Stimulated activated CD8-positive, alpha-beta memory T cell treated with anti-CD3 and anti-CD28 coated beads, Interleukin-12 subunit alpha, Interleukin-12 subunit beta, amount 100 ng/mL, for 1 hour (primary cell): ENCODE measurements around the gene NTM.

ENCODE experiments used
- DNase-seq: peaks from one replicate; pipeline ENCODE4 v3.0.0-alpha.2; 2020; ENCODE audit warnings: low read depth

NTM gene

DNA sequence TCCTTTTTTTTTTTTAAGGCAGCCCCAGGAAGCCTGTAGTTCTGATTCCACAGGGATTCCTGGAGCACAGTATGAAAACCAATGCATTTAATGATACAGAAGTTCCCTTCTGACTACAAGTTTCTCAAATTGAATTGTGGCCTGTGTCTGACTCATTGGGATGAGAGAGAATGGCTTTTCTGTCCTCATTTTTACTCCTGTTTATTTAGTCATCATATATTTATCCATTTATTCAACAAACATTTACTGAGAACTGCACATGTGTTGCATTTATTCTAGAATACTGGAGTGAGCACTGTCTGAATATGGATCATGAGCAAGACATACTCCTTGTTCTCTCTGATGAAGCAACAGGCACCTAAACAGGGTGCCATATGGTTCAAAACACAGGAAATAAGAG, 231.2 kb downstream of the NTM start:
- no peak for DNase-seq

DNA sequence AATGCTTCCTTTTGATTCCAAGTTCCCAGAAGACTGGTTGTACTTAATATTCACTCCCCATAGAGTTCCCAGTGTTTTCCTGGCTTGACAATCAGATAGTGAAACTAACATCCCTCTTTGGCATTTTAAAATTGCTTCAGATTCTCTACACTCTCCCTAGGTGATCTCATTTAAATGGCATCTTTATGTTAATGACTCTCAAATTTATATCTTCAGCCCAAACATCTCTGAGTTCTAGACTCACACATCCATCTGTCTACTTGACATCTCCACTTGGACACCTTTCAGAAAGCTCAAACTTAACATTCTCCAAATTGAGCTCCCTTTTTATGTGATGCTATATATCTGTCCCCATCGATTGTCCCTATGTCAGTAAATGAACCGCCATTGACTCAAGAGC, 232.0 kb downstream of the NTM start:
- no peak for DNase-seq

DNA sequence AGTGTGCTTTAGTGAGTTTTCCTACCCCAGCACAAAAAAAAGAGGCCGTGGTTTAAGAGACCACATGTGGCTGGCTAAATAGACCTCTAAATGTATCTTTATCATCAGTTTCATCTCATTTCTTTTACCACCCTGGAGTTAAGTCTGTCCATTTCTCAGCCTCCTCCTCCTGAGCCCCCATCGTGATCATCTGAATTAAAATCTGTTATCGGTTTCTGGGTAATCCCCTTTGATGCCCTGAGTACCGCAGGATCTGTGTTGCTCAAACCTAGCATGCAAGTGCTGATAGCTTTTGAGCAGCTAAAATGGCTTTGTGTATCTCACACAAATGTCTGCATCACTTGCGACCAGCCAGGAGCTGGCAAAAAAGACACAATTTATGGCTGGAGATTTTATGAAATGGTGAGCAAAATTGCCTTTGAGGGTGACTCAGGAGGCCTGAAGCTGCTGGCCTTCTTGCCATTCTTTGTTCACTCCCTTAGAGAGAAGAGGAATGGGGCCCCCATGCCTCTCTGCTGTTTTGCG, 236.5 kb downstream of the NTM start:
- no peak for DNase-seq

DNA sequence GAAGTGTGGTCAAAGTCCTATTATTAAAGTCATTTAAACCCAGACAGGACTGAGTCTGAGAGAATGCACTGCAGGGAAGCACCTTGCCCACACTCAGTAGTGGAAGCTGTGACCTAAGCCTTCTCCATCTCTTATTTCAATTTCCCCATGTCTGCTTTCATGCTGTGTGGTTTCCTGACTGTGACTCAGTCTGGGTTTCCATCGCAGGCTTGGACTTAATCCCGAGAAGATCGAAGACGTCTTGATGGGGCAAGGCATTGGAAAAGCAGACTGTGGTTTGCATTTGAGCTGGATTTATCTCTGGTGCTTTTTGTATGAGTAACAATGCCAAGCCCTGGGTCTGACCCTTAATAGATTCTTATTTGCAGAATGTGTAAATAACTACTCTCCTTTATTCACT, 238.9 kb downstream of the NTM start:
- DNase-seq: no peak

DNA sequence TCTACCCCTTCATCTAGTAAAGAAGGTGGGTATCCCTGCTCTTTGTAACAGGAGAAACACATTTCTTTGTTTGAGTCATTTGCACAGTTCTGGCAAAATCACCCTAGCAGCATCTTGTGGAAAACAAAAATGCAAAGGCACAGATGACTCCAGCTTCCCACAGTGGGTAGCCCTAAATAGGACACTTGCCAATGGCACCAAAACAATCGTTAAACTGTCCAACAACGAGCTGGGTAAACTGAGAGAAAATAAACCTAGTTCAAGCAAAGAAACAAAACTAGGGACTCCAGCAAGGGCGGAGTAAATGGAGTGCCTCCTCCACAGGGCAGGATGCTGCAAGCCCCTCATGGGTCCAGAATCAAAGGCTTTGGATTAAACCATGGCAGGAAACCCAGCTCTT, 239.5 kb downstream of the NTM start:
- DNase-seq: no peak

DNA sequence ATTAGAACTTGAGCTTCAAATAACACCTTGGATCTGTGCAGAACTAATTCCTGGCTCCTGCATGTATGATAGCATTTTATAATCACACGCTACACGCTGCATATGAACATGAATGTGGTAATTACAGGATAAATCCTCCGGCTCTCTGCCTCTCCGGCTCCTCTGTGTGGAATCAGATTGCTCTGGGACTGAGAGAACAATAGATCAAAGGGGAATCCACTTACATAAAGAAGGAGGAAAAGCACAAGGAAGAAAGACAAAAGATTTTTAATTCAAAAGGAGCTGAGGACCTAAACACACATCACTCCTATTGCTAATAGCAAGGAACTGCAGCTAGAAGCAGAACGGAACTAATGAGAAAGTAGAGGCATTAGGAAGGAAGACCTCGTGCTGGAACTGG, 240.9 kb downstream of the NTM start:
- DNase-seq: no peak

DNA sequence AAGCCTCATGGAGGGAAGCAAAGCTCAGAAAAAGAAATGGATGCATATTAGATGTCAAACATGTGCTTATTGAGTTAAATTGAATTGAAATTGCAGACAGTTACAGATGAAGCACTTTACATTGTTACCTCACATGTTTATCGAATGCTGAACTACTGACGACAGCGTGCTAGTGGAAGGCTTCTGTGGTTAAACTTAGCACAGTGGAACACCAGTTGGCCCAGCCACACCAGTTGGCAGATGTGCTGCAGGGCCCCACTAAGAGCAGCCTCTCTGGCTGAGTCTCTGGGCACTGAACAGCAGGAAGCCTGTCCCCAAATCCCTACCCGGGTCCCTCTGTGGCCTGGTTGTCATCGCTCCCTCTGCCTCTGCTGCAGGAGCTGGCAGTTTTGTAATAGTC, 242.1 kb downstream of the NTM start:
- no peak for DNase-seq

DNA sequence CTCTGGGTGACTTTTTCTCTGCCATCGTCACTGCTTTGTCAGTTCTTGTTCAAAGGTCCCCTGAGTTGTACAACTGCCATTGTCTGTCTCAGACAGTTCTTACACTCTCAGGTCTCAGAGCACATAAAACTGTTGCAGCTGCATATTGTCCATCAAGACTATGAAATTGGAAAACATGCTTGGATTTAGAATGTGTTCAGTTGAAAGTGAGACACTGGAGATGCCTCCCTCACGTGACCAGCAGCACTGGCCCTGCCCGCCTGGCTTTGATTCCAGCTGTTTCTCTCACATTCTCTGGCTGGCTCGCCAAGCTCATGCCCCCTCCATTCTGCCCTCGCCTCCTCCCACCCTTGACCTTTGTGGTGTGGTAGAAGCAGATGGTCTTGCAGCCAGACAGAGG, 244.2 kb downstream of the NTM start:
- DNase-seq: no peak

DNA sequence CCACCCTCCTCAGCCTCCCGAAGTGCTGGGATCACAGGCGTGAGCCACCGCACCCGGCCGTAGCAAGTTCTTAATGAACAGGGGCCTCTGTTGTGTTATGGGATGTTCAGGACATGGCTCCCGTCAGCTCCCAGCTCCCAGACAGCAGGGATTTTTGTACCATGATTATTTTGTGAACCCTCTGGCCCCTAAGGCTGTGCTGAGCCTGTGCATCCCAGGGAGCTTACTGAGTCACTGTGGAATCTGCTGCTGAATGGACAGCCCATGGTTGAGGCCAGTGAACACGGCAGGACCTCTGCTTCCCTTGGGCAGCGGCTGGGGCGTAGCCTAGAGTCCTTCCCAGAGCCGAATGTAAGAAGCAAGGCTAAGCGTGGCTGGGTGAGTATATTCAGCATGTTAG, 245.2 kb downstream of the NTM start:
- DNase-seq: no peak

DNA sequence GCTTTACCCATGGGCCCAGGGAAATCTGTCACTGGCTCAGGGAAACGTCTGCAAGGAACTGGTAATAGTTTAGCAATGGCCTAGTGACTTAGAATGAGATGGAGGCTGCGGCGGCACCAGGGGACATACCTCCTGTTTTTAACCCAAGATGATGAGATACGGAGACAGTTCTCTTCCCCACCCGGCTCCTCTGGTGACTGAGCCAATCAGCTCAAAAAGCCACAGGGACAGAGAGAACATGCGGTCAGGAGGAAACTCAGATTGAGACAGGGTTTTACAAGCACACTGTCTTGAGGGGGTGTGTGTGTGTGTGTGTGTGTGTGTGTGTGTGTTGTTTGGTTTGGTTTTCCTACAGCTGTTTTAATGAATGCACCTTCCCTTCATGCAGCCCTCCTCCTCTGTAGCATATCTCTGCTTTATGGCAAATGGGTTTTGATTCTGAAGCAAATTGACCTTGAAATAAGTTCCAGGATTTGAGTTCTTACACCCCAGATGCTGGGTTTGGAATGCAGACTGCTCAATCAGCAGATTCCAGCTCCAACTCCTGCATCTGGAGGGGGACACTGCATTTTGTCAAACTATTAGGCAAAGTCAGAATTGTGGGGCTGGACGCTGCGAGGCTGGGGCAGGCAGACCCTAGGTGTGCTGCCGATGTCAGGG, 246.2 kb downstream of the NTM start:
- DNase-seq: no peak

DNA sequence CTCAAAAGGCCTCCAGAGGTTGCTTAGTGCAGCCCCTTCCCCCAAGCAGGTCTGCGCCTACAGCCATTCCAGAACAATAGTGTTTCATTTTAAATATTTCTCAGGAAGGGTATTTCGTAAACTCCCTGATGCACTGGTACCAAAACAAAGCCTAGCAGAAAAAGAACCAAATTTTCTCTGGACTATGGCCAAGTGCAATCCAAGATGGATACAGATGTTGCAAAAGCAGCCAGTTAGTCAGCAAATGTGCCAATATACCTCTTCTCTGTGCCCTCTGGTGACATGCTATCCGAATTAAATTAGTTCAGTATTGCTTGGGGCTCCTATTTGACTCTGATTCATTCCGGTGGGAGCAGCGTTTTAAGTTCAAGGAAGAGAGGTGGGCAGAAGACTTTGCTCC, 247.8 kb downstream of the NTM start:
- DNase-seq: no peak

DNA sequence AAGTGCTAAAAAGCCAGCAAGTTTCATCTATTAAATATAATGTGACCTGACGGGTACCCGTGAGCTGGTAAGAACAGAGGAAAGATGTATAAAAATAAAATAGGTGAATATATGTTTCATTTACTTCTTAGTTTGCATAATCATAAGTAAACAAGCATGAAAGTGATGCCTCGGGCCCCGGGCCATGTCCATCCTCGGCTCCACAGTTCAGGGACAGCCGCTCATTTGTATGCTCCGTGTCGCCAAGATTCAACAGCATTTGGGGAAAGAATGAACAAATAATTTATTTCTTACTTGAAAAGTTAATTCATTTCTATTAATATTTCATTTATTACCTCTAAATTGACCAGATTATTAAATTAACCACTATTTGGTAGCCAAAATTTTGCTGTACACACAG, 251.8 kb downstream of the NTM start:
- no peak for DNase-seq

DNA sequence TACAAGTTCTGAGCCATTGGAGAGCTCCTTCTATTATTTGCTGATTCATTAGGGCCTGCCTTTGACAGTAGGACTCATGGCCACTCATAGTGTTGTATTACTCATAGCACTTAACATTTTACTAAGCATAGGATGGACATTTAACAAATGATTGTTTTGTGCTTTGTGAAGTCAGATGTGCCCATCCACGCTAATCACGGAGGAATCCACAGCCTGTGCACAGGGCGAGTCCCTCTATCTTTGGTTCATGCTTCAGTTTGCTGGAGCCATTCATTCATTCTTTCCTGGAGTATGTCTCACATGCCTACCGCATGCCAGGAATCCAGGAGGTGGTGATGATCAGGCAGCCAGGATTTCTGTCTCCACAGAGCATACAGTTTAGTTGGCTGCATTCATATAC, 254.1 kb downstream of the NTM start:
- no peak for DNase-seq

DNA sequence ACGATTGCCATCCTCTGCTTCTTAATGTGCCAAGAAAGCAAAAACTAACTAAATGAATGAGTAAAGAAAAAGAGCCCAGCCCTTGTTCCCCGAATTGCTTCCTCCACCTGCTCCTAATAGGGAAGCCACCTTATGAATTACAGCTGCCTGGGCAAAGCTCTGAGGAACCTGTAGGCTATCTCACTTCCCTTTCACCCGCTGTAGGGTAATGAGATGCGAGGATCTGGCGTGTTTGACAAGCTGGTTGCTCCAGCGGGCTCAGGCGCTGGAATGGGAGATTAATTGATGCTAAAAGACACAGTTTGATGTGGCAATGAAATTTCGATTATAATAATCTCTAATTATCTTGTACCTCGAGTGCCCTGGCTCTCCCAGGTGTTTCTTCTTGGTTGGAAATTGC, 256.4 kb downstream of the NTM start:
- DNase-seq: no peak

DNA sequence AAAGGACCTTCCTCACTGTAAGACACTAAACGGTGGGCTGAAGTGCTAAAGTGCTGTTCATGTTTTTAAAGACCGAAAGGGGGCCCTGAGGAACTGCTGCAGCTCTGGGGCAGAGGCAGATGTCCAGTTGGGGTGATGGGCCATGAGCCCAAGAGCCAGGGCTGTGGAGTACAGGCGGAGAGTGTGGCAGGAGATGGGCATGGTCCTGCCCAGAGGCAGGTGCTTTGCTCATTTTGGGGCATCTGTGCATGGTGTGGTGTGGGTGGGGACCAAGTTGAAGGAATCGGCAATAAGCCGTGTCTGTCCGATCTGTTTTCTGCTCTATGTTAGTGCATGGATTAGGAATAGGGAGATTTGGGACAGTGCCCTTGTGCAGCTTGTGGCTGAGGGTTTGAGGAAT, 258.3 kb downstream of the NTM start:
- no peak for DNase-seq

DNA sequence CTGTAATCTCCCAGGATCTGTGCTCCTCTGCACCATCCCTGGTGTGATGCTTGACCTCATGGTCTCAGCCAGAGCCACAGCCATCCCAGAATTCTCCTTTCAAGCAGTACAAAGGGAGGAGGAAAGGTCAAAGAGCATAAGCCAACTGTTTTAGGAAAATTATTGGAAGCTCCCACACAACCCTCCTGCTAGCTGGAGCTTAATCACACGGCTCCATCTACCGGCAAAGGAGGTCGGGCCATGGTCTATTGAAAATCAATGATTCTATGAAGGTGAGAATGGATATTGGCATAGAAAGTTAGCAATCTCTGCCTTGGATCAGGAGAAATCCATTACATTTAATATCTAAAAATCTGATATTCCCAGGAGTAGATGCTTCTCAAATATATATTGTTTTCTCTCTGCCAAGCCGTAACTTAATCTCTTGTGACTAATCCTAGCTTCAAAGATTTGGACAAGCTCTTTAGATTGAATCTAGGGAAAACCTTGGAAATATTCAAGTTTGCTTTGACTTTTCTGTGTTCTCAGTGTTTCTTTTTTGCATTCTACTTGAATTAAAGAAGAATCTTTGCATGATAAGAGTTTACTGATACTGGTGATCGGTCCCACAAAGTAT, 259.6 kb downstream of the NTM start:
- DNase-seq: no peak

DNA sequence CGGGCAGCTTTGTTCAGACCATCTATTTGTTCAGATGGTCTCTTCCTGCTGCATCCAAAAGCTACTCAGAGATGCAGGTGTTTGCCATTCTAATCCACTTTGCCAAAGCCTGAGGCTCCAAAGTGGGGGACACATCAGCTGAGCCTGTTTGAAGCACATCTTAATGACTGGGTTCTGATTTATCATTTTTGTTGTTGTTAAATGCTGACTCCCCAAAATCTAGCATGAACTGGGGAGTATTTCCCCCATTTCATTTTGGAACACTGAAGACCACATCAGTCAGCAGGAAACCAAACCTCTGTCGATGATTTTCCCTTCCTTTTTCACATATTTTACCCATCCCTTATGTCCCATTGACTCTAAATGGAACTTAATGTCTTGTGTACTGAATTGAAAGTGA, 262.6 kb downstream of the NTM start:
- no peak for DNase-seq

DNA sequence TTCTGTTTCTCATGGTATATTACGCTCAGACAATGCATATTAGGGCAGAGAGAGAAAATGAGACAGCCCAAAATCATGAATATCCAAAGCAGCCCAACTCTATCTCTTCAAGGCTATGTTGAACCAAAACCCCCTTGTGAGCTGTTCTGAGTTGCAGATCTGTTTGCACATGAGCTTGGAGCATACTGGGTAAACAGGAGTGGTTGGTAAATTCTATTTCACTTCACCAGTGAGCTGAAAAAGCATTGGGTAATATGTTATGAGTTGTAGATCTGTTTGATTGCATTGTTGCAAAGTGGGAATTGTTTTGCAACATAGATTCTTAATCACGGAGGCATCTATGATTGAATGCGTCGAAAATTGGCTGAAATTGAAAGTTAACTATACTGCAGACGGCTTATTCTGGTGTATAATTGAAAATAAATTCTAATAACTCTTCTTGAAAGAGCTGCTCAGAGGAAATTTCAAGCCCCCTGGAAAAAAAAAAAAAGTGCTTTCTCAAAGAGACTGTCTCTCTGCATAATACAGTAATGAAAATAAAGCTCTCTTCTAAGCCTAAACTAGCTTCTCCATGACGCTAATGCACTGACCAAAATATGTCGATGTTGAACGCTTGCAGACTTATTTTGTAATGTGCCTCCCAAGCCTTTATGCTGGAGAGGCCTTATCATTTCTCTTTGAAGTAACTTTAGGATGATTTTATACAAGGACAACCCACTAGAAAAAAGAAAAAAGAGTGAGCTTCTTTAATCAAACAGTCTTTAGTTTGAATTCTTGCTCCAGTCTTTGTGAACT, 263.7 kb downstream of the NTM start:
- DNase-seq: no peak

DNA sequence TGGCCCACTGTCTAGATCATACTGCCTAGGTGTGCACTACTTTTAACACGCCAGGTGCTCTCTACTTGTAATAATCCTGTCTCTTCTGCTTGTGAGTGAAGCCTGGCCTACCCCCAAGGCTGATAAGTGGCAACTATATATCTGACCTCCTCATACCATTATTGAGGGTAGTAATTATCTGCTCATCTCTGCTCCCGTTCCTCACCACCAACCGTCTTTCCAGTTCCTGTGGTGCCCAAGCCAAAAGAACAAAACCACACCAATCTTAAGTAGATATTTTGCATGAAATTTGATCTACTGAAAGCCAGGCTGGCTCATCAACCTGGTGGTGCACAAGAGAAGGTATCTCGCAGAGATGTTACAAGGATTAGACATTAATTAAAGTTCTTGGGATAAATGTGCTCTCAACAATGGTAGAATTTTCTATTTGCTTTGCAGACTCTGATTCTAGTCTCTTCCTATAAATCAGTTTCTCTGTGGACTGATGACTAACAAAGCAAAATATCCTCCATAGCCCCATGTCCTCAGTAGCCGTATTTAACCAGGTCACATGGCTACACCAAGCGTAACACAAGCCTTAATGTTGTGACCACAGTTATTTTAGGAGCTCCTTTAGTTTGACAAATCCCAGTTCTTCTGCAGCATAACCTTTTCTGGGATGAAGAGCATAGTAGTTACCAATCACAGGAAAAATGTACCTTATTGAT, 267.2 kb downstream of the NTM start:
- DNase-seq: no peak

DNA sequence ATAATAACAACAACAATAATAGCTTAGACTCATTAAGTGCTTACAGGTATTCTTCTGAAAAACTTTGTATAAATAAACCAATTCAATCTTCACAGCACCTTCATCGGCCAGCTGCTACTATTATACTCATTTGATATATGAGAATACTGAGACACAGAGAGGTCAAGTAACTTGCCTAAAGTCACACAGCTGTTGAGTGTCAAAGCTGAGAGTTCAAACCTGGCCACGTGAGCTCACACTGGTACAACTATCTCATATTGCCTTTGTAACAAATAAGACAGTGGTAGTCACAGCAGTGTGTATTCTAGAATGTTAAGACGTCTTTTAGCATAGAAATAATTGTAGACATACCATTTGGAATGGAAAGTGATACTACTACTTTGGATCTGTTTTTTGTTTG, 268.5 kb downstream of the NTM start:
- DNase-seq: no peak

DNA sequence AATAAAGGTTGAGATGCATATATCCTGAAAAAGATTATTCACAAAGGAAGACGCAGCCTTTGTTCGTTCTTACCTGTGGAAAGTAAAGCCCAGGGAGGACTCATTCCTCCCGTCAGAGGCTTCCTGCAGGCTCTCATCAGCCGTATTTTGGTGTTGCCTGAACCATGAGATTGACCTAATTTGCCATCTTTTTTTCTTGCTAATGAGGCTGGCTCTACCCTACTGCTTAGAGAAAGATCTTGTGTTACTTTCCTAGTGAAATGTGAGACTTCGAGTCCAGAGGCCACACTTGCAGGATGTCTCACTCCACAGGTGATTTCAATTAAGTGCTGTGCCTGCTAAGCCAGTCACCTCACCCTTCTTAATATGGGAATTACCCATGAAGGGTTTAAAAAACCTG, 269.9 kb downstream of the NTM start:
- no peak for DNase-seq

DNA sequence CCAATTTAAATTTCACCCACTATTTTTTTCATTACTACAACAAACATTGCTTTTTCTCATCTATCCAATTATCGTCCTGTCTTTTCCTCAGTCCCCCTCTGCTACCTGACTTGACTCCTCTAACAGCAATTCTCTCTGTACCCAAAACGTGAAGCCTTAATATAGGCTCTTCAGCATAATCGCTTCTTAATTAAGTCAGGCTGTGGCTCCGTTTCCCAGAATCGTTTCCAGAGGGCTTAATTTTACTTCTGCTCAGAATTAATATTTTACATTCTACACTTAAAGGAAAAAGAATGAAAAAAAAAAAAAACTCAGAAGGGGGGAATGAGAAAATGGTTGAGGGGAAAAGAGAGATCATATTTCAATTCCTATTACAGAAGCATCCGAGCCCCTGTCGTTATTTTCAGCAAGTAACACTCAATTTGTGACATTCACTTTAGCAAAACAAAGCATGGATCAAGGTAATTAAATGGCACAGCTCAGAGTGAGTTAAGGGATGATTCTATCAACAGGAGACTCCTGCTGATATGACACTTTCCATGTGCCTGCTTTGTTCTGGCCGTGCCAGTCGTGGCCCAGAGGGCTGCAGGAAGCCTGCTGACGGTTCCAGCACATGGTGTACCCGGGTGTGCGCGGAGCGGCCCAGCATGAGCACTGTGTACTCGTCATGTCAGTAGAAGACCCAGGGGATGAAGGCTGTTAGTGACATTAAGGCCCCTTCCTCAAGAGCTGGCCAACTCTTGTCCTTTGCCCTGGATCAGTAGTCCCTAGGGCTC, 272.5 kb downstream of the NTM start:
- DNase-seq: no peak
